Pancreas (tissue), 10 donors: ENCODE results near the gene SHISA7. TPM values are rescaled to one million over a fixed set of nuclear protein-coding genes. Genes with fewer than 3 reads are reported as not detected.

ENCODE experiments used
- ATAC-seq, 4 donors: fragments of 200-7000 bp; cut with Tn5 transposase; one replicate each; pipeline versions ENCODE4 v1.8.0 to v1.9.1; 2020; ENCODE audit warnings: mild to moderate bottlenecking in 4 of 4, moderate library complexity in 4 of 4
- DNase-seq, 6 donors: peaks; one replicate each; pipeline ENCODE4 v3.0.0-alpha.2; 2020
- FAIRE-seq: peaks from 2 replicates; lab custom pipeline; 2012; peaks lifted over from hg19 to GRCh38; lab: Jason Lieb, UNC
- H3K27ac ChIP-seq, 4 donors: fragments of 200-600 bp; sonication (generic); 1 replicate in 3 of 4; 2 replicates in 1 of 4; pipeline versions ENCODE4 v1.5.0 to v1.8.0; 2020
- H3K27me3 ChIP-seq, 4 donors: fragments of 200-600 bp; one replicate each; pipeline ENCODE4 v1.8.0; 2021
- H3K36me3 ChIP-seq, 3 donors: fragments of 200-600 bp; sonication (generic) in 1 of 3; one replicate each; pipeline versions ENCODE4 v1.5.0 to v1.8.0; 2020 to 2021
- H3K4me1 ChIP-seq, 3 donors: fragments of 200-600 bp; one replicate each; pipeline ENCODE4 v1.8.0; 2021
- H3K4me3 ChIP-seq, 4 donors: fragments of 200-600 bp; sonication (generic) in 2 of 4; one replicate each; pipeline versions ENCODE4 v1.5.0 to v1.8.0; 2020 to 2021
- H3K9me3 ChIP-seq, 4 donors: fragments of 200-600 bp; one replicate each; pipeline ENCODE4 v1.8.0; 2021
- WGBS, 2 donors: extraction: QIAGEN DNeasy Blood & Tissue Kit; methylation state at CpG; one replicate each; pipeline ENCODE4 v1.1.7; 2013; 5-methylcytosine and 5-hydroxymethylcytosine counted together
- intact Hi-C, 3 donors: fragments of 100-400 bp; cut with DNase I; formaldehyde crosslinking; loops; one replicate each; pipeline versions ENCODE4 v1.11.1 to v1.14.2; 2022
- polyA plus RNA-seq, 2 donors: library from polyadenylated mRNA; stranded (reverse); fragments of 200-250 nt; gene quantifications; one replicate each; pipeline ENCODE4 v1.2.3, GENCODE V29; 2013
- total RNA-seq, 6 donors: library from RNA; stranded (reverse); fragmentation: NEBNext Ultra II Directional in 4 of 6; extraction: Animal tissue kit (Norgen Biotek cat#: 25700) in 4 of 6; gene quantifications; one replicate each; pipeline versions ENCODE4 v1.2.1 to v1.2.4, GENCODE V29; 2021 to 2023
- TF ChIP-seq, protein P1 (sequence below), 4 donors: fragments of 200-600 bp; sonication (generic) in 3 of 4; IDR thresholded peaks; one replicate each; pipeline versions ENCODE4 v1.5.0 to v1.8.0; 2021; ENCODE audit warnings: antibody characterized with exemption in 4 of 4
- donor health status: healthy with polysubstance abuse.
- donor health status: DM: no; HTN: no; CAD: no; lungs with moderate emphysema.
- donor health status: DM: no; HTN: no; CAD: no.
- donor health status: control.
- donor health status: control.
- donor health status: Bipolar disorder and iron deficiency.
- donor health status: DM: yes; HTN: yes; CAD: no.
- donor health status: DM: no; HTN: no; CAD: no.
- donor health status: DM: no; HTN: no; CAD: no.
- donor health status: DM: yes; HTN: yes; CAD: no.

SHISA7 gene
- total and polyA plus RNA-seq, 8 donors, result 0.04 to 0.33 (median 0.06) TPM; not detected in 3

DNA sequence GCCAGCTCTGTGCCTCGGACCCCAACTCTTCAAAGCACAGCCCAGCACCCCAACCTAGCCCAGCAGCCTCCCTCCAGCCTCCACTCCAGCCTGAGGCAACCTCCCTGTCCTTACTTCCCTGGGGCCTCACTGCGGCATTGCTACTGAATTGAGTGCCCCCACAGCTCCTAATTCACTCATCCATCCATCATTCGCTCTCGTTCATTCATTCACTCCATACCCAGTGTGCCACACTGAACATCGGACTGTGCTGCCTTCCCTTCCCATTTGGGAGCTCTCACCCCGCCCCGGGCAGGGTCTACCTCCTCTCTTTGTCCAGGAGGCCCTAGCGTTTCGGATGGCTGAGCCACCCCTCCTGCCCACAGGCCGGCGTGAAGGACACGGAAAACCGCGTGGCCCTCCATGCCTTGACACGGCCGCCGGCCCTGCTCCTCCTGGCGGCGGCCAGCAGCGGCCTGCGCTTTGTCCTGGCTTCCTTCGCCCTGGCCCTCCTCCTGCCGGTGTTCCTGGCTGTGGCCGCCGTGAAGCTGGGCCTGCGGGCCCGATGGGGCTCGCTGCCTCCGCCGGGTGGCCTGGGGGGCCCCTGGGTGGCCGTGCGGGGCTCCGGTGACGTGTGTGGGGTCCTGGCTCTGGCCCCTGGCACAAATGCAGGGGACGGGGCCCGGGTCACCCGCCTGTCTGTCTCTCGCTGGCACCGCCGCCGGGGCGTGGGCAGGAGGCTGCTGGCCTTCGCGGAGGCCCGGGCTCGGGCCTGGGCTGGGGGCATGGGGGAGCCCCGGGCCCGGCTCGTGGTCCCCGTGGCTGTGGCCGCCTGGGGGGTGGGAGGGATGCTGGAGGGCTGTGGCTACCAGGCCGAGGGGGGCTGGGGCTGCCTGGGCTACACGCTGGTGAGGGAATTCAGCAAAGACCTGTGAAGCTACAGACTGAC is 43.2 kb upstream of the SHISA7 start:
- Histone ChIP-seq H3K4me3 (no peak overlapping the region), H3K27ac (peak overlapping the region in 2 of 4 donors; percentile 28 to 47), H3K27me3 (peaks cover 0 to 4% (median 0%) of the 10 kb centered on the region in 4 donors), H3K36me3 (peaks cover 0 to 6% (median 0%) of the 10 kb centered on the region in 3 donors), H3K4me1 (peaks cover 8 to 9% (median 9%) of the 10 kb centered on the region in 3 donors), H3K9me3 (no peaks in the 10 kb centered on the region)
- ATAC-seq (no peak), FAIRE-seq (no peak), DNase-seq (peak in 2 of 6 donors; percentile 63 to 77)
- 78 to 81% methylated on average over 51 to 53 of the region's 53 CpGs for WGBS, 2 donors
- TF ChIP-seq, protein P1, sequence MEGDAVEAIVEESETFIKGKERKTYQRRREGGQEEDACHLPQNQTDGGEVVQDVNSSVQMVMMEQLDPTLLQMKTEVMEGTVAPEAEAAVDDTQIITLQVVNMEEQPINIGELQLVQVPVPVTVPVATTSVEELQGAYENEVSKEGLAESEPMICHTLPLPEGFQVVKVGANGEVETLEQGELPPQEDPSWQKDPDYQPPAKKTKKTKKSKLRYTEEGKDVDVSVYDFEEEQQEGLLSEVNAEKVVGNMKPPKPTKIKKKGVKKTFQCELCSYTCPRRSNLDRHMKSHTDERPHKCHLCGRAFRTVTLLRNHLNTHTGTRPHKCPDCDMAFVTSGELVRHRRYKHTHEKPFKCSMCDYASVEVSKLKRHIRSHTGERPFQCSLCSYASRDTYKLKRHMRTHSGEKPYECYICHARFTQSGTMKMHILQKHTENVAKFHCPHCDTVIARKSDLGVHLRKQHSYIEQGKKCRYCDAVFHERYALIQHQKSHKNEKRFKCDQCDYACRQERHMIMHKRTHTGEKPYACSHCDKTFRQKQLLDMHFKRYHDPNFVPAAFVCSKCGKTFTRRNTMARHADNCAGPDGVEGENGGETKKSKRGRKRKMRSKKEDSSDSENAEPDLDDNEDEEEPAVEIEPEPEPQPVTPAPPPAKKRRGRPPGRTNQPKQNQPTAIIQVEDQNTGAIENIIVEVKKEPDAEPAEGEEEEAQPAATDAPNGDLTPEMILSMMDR (IDR thresholded peaks at IDR 0.05), result no peak
- intact Hi-C loops, result no loop called here

DNA sequence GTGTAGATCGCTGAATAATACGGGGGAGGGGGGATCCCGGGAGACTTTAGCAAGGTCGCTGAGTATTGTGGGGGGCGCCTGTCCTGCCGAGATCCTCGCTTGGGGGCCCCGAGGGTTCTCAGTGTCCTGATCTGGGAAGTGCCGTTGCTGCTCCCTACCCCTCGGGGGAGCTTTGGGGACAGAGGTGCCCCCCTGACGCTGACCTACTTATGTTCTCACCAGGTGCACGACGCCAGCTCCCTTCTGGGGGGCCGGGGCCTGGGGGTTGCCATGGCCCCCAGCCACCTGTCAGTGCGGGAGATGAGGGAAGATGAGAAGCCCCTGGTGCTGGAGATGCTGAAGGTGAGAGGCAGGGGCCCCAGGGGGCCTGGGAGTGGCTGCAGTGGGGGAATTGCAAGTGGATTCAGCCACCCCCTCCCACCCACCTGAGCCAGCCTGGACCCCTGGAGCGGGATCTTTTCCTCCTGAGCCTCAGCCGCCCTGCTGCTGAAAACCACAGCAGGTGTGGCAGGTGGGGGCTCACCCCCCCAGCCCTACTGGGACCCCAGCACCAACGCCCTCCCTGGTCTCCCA is 42.4 kb upstream of the SHISA7 start:
- TF ChIP-seq, protein P1 (IDR thresholded peaks at IDR 0.05), result no peak
- Histone ChIP-seq H3K27ac (peak overlapping the region; percentile 42 to 60 (median 52)), H3K27me3 (peaks cover 0 to under 1% (median 0%) of the 10 kb centered on the region in 4 donors), H3K4me1 (peaks cover 8 to 9% (median 9%) of the 10 kb centered on the region in 3 donors), H3K9me3 (no peaks in the 10 kb centered on the region), H3K36me3 (peaks cover 0 to 6% (median 0%) of the 10 kb centered on the region in 3 donors), H3K4me3 (peak overlapping the region; percentile 48 to 66 (median 51))
- ATAC-seq (peak in 1 of 4 donors; percentile 3), DNase-seq (peak in 2 of 6 donors; percentile 54 to 72), FAIRE-seq (no peak)
- 27 to 28% methylated on average over 16 to 18 of the region's 18 CpGs for WGBS, 2 donors
- intact Hi-C loops, result no loop called here

DNA sequence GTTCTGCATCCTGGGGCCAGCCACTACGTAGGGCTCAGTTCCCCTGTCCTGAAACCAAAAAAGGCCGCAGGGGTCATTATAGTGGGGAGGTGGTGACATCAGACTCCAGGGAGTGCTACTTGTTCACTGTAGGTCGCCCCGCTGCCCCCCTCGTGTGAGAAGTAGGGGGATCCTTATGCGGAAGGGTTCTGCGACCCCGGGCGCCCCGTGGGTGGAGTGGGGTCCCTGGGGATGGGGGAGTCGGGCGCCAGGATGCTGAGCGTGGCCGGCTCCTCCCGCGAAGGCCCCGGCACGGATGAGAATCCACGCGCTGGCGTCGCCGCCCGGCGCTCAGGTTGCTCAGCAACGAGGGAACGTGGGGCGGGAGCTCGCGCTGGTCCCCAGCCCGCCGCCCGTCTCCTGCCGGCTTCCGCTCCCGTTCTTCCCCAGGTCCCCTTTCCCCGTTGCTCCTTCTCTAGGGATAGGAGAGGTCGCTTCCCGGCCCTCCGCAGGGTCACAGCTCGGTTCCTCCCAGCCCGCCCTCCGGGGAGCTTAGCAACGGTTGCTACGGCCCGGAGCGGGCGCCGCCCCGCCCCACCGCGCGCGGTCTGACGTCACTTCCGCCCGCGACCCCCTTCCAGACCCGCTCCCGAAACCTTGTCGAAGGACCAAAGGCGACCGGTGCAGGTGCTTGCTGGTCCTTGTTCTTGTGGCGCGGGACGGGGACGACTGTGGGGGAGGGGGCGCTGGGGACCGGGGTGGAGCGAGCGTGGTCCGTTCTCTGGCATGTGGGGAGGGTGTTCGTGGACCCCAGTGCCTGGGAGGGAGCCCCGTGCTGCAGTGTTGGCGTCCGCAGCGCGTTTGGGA is 41.7 kb upstream of the SHISA7 start, which contains the start of gene NAT14:
NAT14 (plus strand) TSS at position 596 of the 846 bp plus-strand sequence. CDS start 521 bp downstream, outside the sequence.
- no peaks in the 10 kb centered on the region for H3K27me3 ChIP-seq
- 2 to 4% methylated on average over 53 to 78 of the region's 78 CpGs for WGBS, 2 donors
- FAIRE-seq, result no peak
- peak in 5 of 6 donors; percentile 51 to 87 (median 72) for DNase-seq
- peak; percentile 63 to 73 (median 71) for ATAC-seq
- no peaks in the 10 kb centered on the region for H3K9me3 ChIP-seq
- intact Hi-C loops, result no loop called here
- peaks cover 0 to 6% (median 0%) of the 10 kb centered on the region in 3 donors for H3K36me3 ChIP-seq
- H3K4me3 ChIP-seq, result peak within 1 kb of the TSS; percentile 48 to 66 (median 51)
- TF ChIP-seq, protein P1 (IDR thresholded peaks at IDR 0.05), result no peak
- H3K27ac ChIP-seq, result peak within 1 kb of the TSS; percentile 42 to 60 (median 52)
- H3K4me1 ChIP-seq, result peaks cover 8 to 9% (median 9%) of the 10 kb centered on the region in 3 donors

DNA sequence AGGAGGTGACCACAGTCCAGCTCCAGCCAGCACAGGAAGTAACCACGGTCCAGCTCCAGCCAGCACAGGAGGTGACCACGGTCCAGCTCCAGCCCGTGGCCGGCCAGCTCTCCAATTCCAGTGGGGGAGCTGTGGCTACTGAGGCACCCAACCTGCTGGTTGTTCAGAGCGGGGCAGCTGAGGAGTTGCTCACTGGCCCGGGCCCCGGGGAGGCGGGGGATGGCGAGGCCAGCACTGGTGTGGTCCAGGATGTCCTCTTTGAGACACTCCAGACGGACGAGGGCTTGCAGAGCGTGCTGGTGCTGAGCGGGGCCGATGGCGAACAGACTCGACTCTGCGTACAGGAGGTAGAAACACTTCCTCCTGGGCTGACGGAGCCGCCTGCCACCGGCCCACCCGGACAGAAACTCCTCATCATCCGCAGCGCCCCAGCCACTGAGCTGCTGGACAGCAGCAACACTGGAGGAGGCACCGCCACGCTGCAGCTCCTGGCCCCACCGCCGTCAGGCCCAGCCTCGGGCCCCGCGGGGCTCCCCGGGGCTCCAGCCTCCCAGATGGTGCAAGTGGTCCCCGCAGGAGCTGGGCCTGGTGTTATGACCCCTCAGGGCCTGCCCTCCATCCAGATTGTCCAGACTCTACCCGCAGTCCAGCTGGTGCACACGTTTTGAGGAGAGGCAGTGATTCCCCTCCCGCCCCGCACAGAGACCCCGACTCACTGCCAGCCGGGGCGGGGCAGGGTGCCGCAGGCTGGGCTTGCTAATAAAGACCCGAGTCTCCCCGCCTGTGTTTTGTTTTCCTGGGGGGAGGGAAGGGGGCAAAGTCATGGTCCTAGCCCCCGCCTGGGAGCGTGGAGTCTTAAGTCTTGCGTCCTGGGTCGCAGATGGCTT is 40.8 kb upstream of the SHISA7 start:
- peaks cover 9 to 14% (median 11%) of the 10 kb centered on the region in 3 donors for H3K4me1 ChIP-seq
- DNase-seq, result peak in 3 of 6 donors; percentile 39 to 77 (median 58)
- H3K9me3 ChIP-seq, result no peaks in the 10 kb centered on the region
- no peak overlapping the region for H3K27ac ChIP-seq
- intact Hi-C loops, result no loop called here
- FAIRE-seq, result no peak
- H3K4me3 ChIP-seq, result peak overlapping the region in 1 of 4 donors; percentile 66
- H3K36me3 ChIP-seq, result peaks cover 0 to 6% (median 0%) of the 10 kb centered on the region in 3 donors
- TF ChIP-seq, protein P1 (IDR thresholded peaks at IDR 0.05), result no peak
- 79 to 81% methylated on average over 44 to 46 of the region's 46 CpGs for WGBS, 2 donors
- no peaks in the 10 kb centered on the region for H3K27me3 ChIP-seq
- ATAC-seq, result no peak
